IPS DF 6.9 (cell line): Measurements from ENCODE around the gene SCP2.

Experiments used
- DNase-seq: peaks from one replicate; pipeline ENCODE4 v3.0.0-alpha.2; 2013; ENCODE audit warnings: low read depth, low spot score
- H3K27ac ChIP-seq: one replicate; pipeline ENCODE4 v1.5.1; 2013; ENCODE audit warnings: low read length, control low read depth
- H3K27me3 ChIP-seq: 2 replicates; pipeline ENCODE4 v1.6.1; 2013; ENCODE audit warnings: mild to moderate bottlenecking, low read length; ENCODE audit not compliant: control insufficient read depth, insufficient read depth
- H3K36me3 ChIP-seq: 2 replicates; pipeline ENCODE4 v1.6.1; 2013; ENCODE audit warnings: low read length; ENCODE audit not compliant: control insufficient read depth, insufficient read depth
- H3K4me1 ChIP-seq: 2 replicates; pipeline ENCODE4 v1.6.1; 2013; ENCODE audit warnings: low read length; ENCODE audit not compliant: control insufficient read depth, insufficient read depth
- H3K4me3 ChIP-seq: 2 replicates; pipeline ENCODE4 v1.5.1; 2013; ENCODE audit warnings: mild to moderate bottlenecking, low read length
- H3K9me3 ChIP-seq: 2 replicates; pipeline ENCODE4 v1.6.1; 2013; ENCODE audit warnings: low read length, inconsistent platforms; ENCODE audit not compliant: control insufficient read depth, insufficient read depth
- WGBS: extraction: QIAGEN DNeasy Blood & Tissue Kit; methylation state at CpG from one replicate; pipeline ENCODE4 v1.1.7; 2013; ENCODE audit warnings: mixed read lengths, missing lambda C conversion rate; ENCODE audit not compliant: insufficient read length, insufficient coverage; 5-methylcytosine and 5-hydroxymethylcytosine counted together

SCP2 gene

GRCh38 chr1:53050310-53050709 is 123.2 kb downstream of the SCP2 start:
- WGBS = no CpG with 5 or more reads among the region's 2 CpGs
- Histone ChIP-seq H3K9me3 (no peaks in the 10 kb centered on the region), H3K4me1 (0 out of 2 replicates have a peak, but pooled peaks cover 1% of the 10 kb centered on the region), H3K4me3 (no peak overlapping the region), H3K27ac (no peak overlapping the region), H3K27me3 (no peaks in the 10 kb centered on the region), H3K36me3 (no peaks in the 10 kb centered on the region)
- no peak for DNase-seq

GRCh38 chr1:53051676-53052075 is 124.6 kb downstream of the SCP2 start:
- Histone ChIP-seq H3K27me3 (no peaks in the 10 kb centered on the region), H3K4me1 (0 out of 2 replicates have a peak, but pooled peaks cover 1% of the 10 kb centered on the region), H3K9me3 (no peaks in the 10 kb centered on the region), H3K36me3 (no peaks in the 10 kb centered on the region), H3K4me3 (no peak overlapping the region), H3K27ac (no peak overlapping the region)
- no CpG with 5 or more reads among the region's 1 CpG for WGBS
- no peak for DNase-seq

GRCh38 chr1:53057127-53057526 is 130.1 kb downstream of the SCP2 start:
- no peak overlapping the region for H3K27ac ChIP-seq
- H3K4me3 ChIP-seq = no peak overlapping the region
- no peaks in the 10 kb centered on the region for H3K4me1 ChIP-seq
- no peaks in the 10 kb centered on the region for H3K9me3 ChIP-seq
- no peak for DNase-seq
- H3K27me3 ChIP-seq = peaks cover 19% of the 10 kb centered on the region; the same call in 1 of the 2 replicates
- WGBS = no CpG with 5 or more reads among the region's 2 CpGs
- H3K36me3 ChIP-seq = no peaks in the 10 kb centered on the region

GRCh38 chr1:53060579-53060978 is 133.5 kb downstream of the SCP2 start:
- Histone ChIP-seq H3K27ac (no peak overlapping the region), H3K27me3 (peaks cover 38% of the 10 kb centered on the region), H3K9me3 (no peaks in the 10 kb centered on the region), H3K4me1 (peaks cover 4% of the 10 kb centered on the region), H3K36me3 (no peaks in the 10 kb centered on the region), H3K4me3 (no peak overlapping the region)
- DNase-seq = no peak
- WGBS = no CpG with 5 or more reads among the region's 1 CpG

- H3K4me1 ChIP-seq = peaks cover 4% of the 10 kb centered on the region
- DNase-seq = no peak
- H3K27ac ChIP-seq = no peak overlapping the region
- H3K4me3 ChIP-seq = peak overlapping the region; percentile 53; the same call in 1 of the 2 replicates
- H3K27me3 ChIP-seq = peaks cover 38% of the 10 kb centered on the region
- H3K9me3 ChIP-seq = no peaks in the 10 kb centered on the region
- no peaks in the 10 kb centered on the region for H3K36me3 ChIP-seq
- no CpG with 5 or more reads among the region's 19 CpGs for WGBS
Observed at GRCh38 chr1:53061123-53061858, 134.2 kb downstream of the SCP2 start.

GRCh38 chr1:53061859-53062707 is 135.0 kb downstream of the SCP2 start, which contains the start of gene PODN:
TSS of gene PODN (plus strand) at chr1:53062213. CDS start at chr1:53069856, 7,643 bp downstream.
- peaks cover 4% of the 10 kb centered on the region for H3K4me1 ChIP-seq
- peak within 1 kb of the TSS; percentile 53; the same call in 1 of the 2 replicates for H3K4me3 ChIP-seq
- no CpG with 5 or more reads among the region's 73 CpGs for WGBS
- H3K36me3 ChIP-seq = no peaks in the 10 kb centered on the region
- no peak within 1 kb of the TSS for H3K27ac ChIP-seq
- no peak for DNase-seq
- peaks cover 38% of the 10 kb centered on the region for H3K27me3 ChIP-seq
- H3K9me3 ChIP-seq = no peaks in the 10 kb centered on the region

GRCh38 chr1:53062708-53063591 is 135.9 kb downstream of the SCP2 start:
- no peak for DNase-seq
- H3K4me1 ChIP-seq = peaks cover 4% of the 10 kb centered on the region
- H3K4me3 ChIP-seq = peak overlapping the region; percentile 53; the same call in 1 of the 2 replicates
- no peaks in the 10 kb centered on the region for H3K36me3 ChIP-seq
- no CpG with 5 or more reads among the region's 61 CpGs for WGBS
- H3K9me3 ChIP-seq = no peaks in the 10 kb centered on the region
- peaks cover 38% of the 10 kb centered on the region for H3K27me3 ChIP-seq
- H3K27ac ChIP-seq = no peak overlapping the region

- Histone ChIP-seq H3K4me3 (no peak overlapping the region), H3K36me3 (no peaks in the 10 kb centered on the region), H3K4me1 (peaks cover 4% of the 10 kb centered on the region), H3K27me3 (peaks cover 36% of the 10 kb centered on the region), H3K9me3 (no peaks in the 10 kb centered on the region), H3K27ac (no peak overlapping the region)
- no peak for DNase-seq
- WGBS = no CpG with 5 or more reads among the region's 9 CpGs
Observed at GRCh38 chr1:53063744-53064515, 136.9 kb downstream of the SCP2 start.

- H3K9me3 ChIP-seq = no peaks in the 10 kb centered on the region
- H3K27me3 ChIP-seq = peaks cover 33% of the 10 kb centered on the region
- no CpG with 5 or more reads among the region's 7 CpGs for WGBS
- peaks cover 4% of the 10 kb centered on the region for H3K4me1 ChIP-seq
- no peaks in the 10 kb centered on the region; the same call in 1 of the 2 replicates for H3K36me3 ChIP-seq
- no peak overlapping the region for H3K27ac ChIP-seq
- H3K4me3 ChIP-seq = no peak overlapping the region
- no peak for DNase-seq
Observed at GRCh38 chr1:53065391-53065790, 138.3 kb downstream of the SCP2 start.
